ENCODE results near the gene NELL1.

NELL1 gene

GRCh38 chr11:21374376-21374775 lies 705.0 kb downstream of the NELL1 start:
- no peak for DNase-seq

GRCh38 chr11:21385669-21386440 lies 716.5 kb downstream of the NELL1 start:
- no peak for DNase-seq

GRCh38 chr11:21390430-21390829 lies 721.0 kb downstream of the NELL1 start:
- DNase-seq = no peak

- DNase-seq = no peak
These were observed 727.1 kb downstream of the NELL1 start for GRCh38 chr11:21396342-21397008.

- DNase-seq = no peak
These were observed 728.8 kb downstream of the NELL1 start for GRCh38 chr11:21398195-21398594.

GRCh38 chr11:21401496-21401895 lies 732.1 kb downstream of the NELL1 start:
- DNase-seq = no peak

- no peak for DNase-seq
These were observed 732.9 kb downstream of the NELL1 start for GRCh38 chr11:21402274-21402673.

- DNase-seq = no peak
These were observed 733.7 kb downstream of the NELL1 start for GRCh38 chr11:21403069-21403468.

- no peak for DNase-seq
These were observed 736.0 kb downstream of the NELL1 start for GRCh38 chr11:21405422-21405821.

GRCh38 chr11:21410513-21410912 lies 741.1 kb downstream of the NELL1 start:
- no peak for DNase-seq

- DNase-seq = no peak
These were observed 741.7 kb downstream of the NELL1 start for GRCh38 chr11:21411104-21411503.

- DNase-seq = no peak
These were observed 742.2 kb downstream of the NELL1 start for GRCh38 chr11:21411597-21411996.

GRCh38 chr11:21412652-21413383 lies 743.4 kb downstream of the NELL1 start:
- DNase-seq = no peak

GRCh38 chr11:21414953-21415352 lies 745.6 kb downstream of the NELL1 start:
- no peak for DNase-seq

- DNase-seq = no peak
These were observed 746.2 kb downstream of the NELL1 start for GRCh38 chr11:21415606-21416005.

GRCh38 chr11:21421711-21422329 lies 752.4 kb downstream of the NELL1 start:
- no peak for DNase-seq

- no peak for DNase-seq
These were observed 757.5 kb downstream of the NELL1 start for GRCh38 chr11:21426931-21427330.

- DNase-seq = no peak
These were observed 758.3 kb downstream of the NELL1 start for GRCh38 chr11:21427726-21428125.

GRCh38 chr11:21428796-21429195 lies 759.4 kb downstream of the NELL1 start:
- DNase-seq = no peak

GRCh38 chr11:21429401-21429800 lies 760.0 kb downstream of the NELL1 start:
- DNase-seq = no peak

GRCh38 chr11:21430537-21430936 lies 761.2 kb downstream of the NELL1 start:
- no peak for DNase-seq

GRCh38 chr11:21446939-21447590 lies 777.7 kb downstream of the NELL1 start:
- no peak for DNase-seq

- DNase-seq = no peak
These were observed 778.5 kb downstream of the NELL1 start for GRCh38 chr11:21447871-21448270.

All from stimulated activated CD4-positive, alpha-beta T cell treated with anti-CD3 and anti-CD28 coated beads, Interleukin-4, amount 100 ng/mL, for 4 hours (primary cell).